ENCODE data around the gene HLA-DRB1. TPM values are rescaled to one million over a fixed set of nuclear protein-coding genes. Genes with fewer than 3 reads are reported as not detected.

Gene HLA-DRB1
- total RNA-seq (ENCODE audit: low replicate concordance), result 4.7 and 15.1 TPM in 2 replicates

DNA sequence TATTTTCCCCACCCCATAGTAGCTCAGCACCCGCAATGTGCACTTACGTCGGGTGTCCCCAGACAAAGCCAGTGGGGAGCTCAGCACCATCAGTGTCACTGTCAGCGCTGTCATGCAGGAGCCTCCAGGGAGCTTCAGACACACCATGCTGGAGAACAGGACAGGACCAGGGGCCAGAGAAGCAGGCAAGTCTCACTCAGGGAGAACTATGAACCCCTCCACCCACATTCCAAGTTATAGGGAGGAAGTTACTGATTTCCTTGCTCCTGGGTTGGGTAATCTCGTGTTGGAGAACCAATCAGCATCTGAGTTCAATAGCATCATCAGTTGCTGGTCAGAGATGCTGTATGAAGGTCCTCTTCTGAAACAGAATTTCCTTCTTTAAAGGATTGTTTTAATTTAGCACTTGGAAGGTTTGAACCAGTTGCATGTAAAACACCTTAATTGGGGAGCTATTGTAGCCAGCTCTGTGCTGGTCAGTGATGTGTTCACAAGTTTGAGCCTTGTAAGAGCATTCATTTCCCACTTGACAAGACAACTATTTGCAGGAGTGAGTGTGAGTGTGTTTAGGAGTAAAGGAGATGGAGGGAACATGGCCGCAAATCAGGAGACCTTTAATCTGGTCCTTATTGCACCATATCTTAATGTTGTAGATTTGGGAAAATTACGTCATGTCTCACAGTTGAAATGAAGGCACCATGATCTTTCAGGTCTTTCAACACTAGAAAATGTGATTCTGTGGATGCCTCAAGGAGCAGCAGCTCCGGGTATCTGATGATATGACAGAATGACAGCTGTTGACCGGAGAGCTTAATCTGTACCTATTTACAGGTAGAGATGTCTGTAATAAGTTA lies at the start of gene HLA-DRB1:
HLA-DRB1 (minus strand) TSS at position 253 of the 854 bp plus-strand sequence; CDS start at position 147, 106 bp downstream.
- peak; percentile 27 for DNase-seq (ENCODE audit: low spot score)
- no peak within 1 kb of the TSS for H3K4me3 Mint-ChIP-seq
- Histone ChIP-seq H3F3A (ENCODE audit: low read depth) (no peaks in the 10 kb centered on the region), H3K27me3 (peaks cover 18% of the 10 kb centered on the region), H3K4me3 (no peak within 1 kb of the TSS), H2AFZ (replicated peaks) (peak within 1 kb of the TSS; percentile 75), H3K4me1 (peaks cover 5% of the 10 kb centered on the region), H3K9ac (no peak within 1 kb of the TSS), H3K4me2 (no peak within 1 kb of the TSS), H3K36me3 (no peaks in the 10 kb centered on the region), H3K9me3 (ENCODE audit: low read depth) (no peaks in the 10 kb centered on the region), H4K20me1 (ENCODE audit: low read depth) (no peaks in the 10 kb centered on the region), H3K79me2 (ENCODE audit: low read depth) (no peaks in the 10 kb centered on the region), H3K27ac (no peak within 1 kb of the TSS)
- peaks cover under 1% of the 10 kb centered on the region for H3K27me3 Mint-ChIP-seq (ENCODE audit: insufficient read depth, low read depth)
- TF ChIP-seq EZH2phosphoT487 (IDR thresholded peaks at IDR 0.05) (no peak), EZH2 (IDR thresholded peaks at IDR 0.05) (no peak)
- TF ChIP-seq, protein P1, sequence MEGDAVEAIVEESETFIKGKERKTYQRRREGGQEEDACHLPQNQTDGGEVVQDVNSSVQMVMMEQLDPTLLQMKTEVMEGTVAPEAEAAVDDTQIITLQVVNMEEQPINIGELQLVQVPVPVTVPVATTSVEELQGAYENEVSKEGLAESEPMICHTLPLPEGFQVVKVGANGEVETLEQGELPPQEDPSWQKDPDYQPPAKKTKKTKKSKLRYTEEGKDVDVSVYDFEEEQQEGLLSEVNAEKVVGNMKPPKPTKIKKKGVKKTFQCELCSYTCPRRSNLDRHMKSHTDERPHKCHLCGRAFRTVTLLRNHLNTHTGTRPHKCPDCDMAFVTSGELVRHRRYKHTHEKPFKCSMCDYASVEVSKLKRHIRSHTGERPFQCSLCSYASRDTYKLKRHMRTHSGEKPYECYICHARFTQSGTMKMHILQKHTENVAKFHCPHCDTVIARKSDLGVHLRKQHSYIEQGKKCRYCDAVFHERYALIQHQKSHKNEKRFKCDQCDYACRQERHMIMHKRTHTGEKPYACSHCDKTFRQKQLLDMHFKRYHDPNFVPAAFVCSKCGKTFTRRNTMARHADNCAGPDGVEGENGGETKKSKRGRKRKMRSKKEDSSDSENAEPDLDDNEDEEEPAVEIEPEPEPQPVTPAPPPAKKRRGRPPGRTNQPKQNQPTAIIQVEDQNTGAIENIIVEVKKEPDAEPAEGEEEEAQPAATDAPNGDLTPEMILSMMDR (IDR thresholded peaks at IDR 0.05), result no peak
- no peak within 1 kb of the TSS for H3K27ac Mint-ChIP-seq
- no peaks in the 10 kb centered on the region for H3K36me3 Mint-ChIP-seq
- H3K9me3 Mint-ChIP-seq, result no peaks in the 10 kb centered on the region
- H3K4me1 Mint-ChIP-seq, result no peaks in the 10 kb centered on the region

DNA sequence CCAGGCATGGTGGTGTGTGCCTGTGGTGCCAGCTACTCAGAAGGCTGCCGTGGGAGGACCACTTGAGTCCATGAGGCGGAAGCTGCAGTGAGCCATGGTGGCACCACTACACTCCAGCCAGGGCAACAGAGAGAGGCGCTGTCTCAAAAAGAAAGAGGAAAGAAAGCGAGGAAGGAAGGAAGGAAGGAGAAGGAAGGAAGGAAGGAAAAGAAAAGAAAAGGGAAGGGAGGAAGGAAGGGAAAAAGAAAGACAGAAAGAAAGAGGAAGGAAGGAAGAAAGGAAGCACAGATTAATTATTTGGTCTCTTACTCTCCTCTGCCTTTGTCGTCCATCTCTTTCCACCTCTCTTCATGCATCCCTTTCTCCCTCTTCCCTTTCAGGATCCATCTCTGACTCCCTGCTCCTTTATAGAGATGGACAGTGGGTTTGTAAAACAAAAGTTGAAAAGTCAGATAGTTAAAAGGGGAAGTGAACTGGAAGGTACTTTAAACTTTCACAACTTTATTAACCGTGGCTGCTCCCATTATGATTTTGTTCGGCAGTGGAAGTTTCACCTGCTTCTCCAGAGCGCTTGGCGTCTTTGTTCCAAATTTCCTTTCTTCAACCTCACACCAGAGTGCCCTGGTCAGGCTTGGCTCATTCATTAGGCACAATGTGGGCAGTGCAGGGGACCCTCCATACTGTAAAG lies 49.0 kb upstream of the HLA-DRB1 start:
- Histone ChIP-seq H3F3A (ENCODE audit: low read depth) (no peaks in the 10 kb centered on the region), H3K4me2 (no peak overlapping the region), H3K36me3 (no peaks in the 10 kb centered on the region), H3K4me3 (no peak overlapping the region), H3K27ac (no peak overlapping the region), H3K9me3 (ENCODE audit: low read depth) (no peaks in the 10 kb centered on the region), H3K27me3 (no peaks in the 10 kb centered on the region), H3K79me2 (ENCODE audit: low read depth) (no peaks in the 10 kb centered on the region), H3K9ac (no peak overlapping the region), H4K20me1 (ENCODE audit: low read depth) (no peaks in the 10 kb centered on the region), H3K4me1 (no peaks in the 10 kb centered on the region), H2AFZ (replicated peaks) (no peak overlapping the region)
- Mint-ChIP-seq H3K27me3 (ENCODE audit: insufficient read depth, low read depth) (peaks cover 3% of the 10 kb centered on the region), H3K27ac (no peak overlapping the region), H3K4me3 (peak overlapping the region; percentile 61), H3K4me1 (peaks cover 8% of the 10 kb centered on the region), H3K36me3 (no peaks in the 10 kb centered on the region), H3K9me3 (no peaks in the 10 kb centered on the region)
- TF ChIP-seq, protein P1 (IDR thresholded peaks at IDR 0.05), result no peak
- TF ChIP-seq EZH2phosphoT487 (IDR thresholded peaks at IDR 0.05) (no peak), EZH2 (IDR thresholded peaks at IDR 0.05) (no peak)
- no peak for DNase-seq (ENCODE audit: low spot score)

DNA sequence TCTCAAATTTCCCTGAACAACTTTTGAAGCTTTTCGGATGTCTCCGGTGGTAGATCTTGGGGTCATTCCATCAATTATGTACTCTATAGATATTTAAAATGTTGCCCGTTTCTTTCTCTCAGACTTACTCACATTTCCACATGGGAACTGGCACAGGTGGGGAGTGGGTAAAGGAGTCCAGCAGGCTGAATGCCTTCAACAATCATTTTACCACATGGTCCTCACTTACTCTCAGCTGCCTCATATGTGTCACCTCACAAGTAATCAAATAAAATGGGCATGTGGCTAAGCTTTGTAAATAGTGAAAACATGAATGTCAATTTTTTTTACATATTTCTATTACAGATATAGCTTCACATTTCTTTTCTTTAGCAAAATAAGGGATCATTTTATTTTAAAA lies 48.2 kb upstream of the HLA-DRB1 start:
- H4K20me1 ChIP-seq (ENCODE audit: low read depth), result no peaks in the 10 kb centered on the region
- H3K9me3 ChIP-seq (ENCODE audit: low read depth), result no peaks in the 10 kb centered on the region
- H3K27ac ChIP-seq, result no peak overlapping the region
- no peak overlapping the region for H3K9ac ChIP-seq
- no peak overlapping the region for H2AFZ ChIP-seq (replicated peaks)
- H3K4me2 ChIP-seq, result no peak overlapping the region
- H3K27me3 ChIP-seq, result no peaks in the 10 kb centered on the region
- no peaks in the 10 kb centered on the region for H3K36me3 Mint-ChIP-seq
- H3K4me1 ChIP-seq, result no peaks in the 10 kb centered on the region
- H3K27me3 Mint-ChIP-seq (ENCODE audit: insufficient read depth, low read depth), result peaks cover 3% of the 10 kb centered on the region
- no peak overlapping the region for H3K27ac Mint-ChIP-seq
- H3K9me3 Mint-ChIP-seq, result no peaks in the 10 kb centered on the region
- no peaks in the 10 kb centered on the region for H3K79me2 ChIP-seq (ENCODE audit: low read depth)
- H3K4me3 ChIP-seq, result no peak overlapping the region
- no peaks in the 10 kb centered on the region for H3F3A ChIP-seq (ENCODE audit: low read depth)
- H3K4me3 Mint-ChIP-seq, result no peak overlapping the region
- no peak for DNase-seq (ENCODE audit: low spot score)
- TF ChIP-seq EZH2 (IDR thresholded peaks at IDR 0.05), result no peak
- TF ChIP-seq, protein P1 (IDR thresholded peaks at IDR 0.05), result no peak
- TF ChIP-seq EZH2phosphoT487 (IDR thresholded peaks at IDR 0.05), result no peak
- H3K4me1 Mint-ChIP-seq, result peaks cover 8% of the 10 kb centered on the region
- H3K36me3 ChIP-seq, result no peaks in the 10 kb centered on the region

All from neural progenitor cell (in vitro differentiated cells).